ENCODE data around the gene ARHGAP4.

ARHGAP4 gene

DNA sequence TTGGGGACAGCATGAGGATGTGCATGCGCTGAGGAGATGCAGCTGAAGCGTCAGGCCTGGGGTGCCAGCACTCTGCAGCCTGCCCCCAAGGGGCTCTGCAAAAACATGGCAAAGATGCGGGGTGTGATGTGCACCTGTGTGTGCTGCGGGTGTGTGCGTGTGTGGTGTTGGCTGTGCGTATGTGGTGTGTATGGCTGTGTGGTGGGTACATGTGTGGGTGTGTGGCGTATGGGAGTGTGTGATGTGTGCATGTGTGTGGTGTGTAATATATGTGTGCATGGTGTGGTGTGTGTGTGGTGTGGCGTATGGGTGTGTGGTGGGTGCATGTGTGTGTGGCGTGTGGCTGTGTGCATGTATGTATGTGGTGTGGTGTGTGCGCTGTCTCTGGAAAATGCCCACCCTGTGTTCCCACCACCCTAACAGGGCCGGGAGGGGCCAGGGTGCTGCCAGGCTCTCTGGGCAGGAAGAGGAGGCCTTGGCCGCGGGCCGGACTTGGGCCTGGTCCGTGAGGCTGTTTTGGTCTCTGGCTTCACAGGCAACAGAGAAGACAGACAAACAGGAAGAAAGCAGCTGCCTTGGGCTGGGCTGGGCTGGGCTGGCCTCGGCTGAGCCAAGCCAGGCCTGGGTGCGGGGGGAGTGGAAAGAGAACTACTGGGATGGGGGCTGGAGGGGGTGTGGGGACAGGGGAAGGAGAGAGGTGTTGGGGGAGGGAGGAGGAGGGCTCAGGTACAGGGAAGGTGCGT is 22.7 kb downstream of the ARHGAP4 start:
- DNase-seq: no peak

DNA sequence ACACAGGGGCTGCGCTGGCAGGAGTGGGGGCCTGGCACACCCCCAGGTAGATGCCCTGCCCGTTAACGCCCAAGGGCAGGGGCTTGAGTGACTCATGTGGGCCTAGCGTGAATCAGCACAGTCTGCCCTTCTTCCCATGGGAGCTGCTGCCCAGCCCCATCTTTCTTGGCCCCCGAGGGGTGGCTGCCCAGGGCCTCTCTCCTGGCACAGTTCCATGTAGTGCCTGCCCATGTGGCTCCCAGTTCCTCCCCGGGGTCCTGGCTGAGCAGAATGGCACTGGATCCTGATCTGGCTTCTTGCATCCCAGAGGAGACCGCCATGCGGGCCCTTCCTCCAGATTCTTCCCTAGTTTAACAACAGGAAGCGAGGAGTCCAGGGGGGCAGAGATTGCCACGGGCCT is 23.7 kb downstream of the ARHGAP4 start:
- DNase-seq: no peak

DNA sequence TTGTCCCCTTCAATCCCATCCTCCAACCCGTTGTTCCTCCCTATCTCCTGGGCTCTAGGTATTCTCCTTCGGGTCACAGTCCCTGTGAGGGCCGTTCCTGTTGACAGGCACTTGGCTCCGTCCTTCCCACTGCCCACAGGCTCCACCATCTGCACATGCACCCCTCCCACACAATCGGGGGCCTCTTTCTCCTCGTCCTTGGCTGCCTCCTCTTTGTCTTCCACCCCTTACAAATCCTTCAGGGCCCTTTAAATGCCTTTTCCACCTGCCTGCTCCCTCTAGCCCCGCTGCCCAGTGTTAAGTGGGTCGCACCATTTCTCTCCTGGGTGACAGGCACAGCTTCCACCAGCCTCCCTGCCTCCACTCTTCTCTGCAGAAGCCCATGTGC is 24.3 kb downstream of the ARHGAP4 start:
- DNase-seq: no peak

DNA sequence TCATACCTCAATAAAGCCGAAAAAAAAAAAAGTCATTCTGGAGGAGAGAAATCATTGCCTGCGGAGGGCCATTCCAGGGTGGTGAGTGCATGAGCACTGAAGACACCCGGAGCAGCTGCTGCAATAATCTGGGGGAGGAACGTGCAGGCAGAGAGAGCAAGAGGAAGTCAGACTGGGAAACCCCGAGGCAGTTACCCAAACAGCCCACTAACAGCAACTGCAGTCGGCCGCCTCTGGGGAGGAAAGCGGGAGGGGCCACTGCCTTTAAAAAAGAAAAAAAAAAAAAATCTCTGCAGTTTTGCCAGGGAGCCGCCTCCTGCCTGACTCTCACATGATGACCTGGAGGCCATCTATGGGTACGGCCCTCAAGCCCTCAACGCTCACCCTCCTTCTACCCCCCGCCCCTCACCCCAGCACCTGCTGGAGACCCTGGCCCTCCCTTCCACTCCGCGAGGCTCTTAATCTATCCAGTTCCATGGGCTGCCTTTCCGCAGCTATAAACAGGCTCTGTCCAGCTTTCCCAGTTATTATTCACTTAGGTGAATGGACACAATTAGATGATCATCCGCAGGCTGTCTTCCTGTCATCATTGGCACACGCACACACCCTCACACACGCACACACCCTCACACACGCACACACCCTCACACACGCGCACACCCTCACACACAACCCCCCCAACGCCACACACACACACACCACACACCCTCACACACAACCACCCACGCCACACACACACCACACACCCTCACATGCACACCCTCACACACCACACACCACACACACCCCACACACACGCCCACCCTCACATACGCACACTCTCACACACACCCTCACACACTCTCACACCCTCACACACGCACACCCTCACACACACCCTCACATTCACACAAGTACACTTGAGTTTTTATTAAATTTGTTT is 25.0 kb downstream of the ARHGAP4 start:
- peak; percentile 46 to 50 for DNase-seq

DNA sequence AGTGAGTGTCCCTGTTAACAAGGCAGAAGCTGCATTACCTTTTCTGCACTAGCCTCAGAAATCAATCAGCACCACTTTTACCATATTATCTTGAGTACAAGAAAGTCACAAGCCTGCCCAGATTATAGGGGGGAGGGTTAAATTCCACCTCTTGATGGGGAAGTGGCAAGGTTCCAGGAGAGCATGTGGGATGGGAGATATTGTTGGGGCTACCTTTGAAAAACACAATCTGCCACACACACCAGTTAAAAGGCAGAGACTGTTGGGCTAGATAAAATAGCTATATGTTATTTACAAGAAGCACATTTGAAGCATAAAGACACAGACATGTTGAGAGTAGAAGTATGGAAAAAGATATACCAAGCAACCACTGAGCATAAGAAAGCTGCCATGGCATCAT is 28.2 kb downstream of the ARHGAP4 start:
- DNase-seq: no peak

DNA sequence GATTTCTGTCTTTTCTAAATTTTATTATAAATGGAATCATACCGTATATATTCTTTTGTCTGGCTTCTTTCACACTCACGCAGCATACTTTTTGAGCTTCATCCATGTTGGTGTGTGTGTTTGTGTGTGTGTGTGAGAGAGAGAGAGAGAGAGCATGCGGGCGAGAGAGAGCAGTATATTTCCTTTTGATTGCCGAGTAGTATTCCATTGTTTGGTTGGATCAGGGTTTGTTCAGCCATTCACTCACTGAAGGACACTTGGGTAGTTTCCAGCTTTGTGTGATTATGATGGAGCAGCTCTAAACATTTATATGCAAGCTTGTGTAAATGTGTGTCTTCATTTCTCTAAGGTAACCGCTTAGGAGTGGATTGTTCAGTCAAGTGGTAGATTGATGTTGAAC is 36.9 kb downstream of the ARHGAP4 start:
- no peak for DNase-seq

DNA sequence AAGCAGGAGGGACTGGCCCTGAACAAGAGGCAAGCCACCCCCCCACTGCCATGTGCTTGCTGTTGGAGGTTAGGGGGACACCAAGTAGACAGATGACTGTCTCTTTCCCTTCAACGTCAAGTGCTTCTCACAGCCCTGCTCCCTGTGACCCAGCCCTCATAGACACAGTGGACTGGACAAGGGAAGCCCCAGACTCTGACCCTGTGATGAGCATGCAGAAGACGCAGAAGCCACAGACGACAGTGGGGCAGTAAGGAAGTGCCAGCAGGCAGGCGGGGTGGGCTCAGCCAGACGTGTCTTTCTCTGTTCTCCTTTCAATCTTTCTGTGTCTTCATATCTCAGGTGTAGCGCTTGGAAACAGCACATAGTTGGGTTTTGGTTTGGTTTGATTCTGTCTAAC is 37.7 kb downstream of the ARHGAP4 start:
- DNase-seq: no peak

DNA sequence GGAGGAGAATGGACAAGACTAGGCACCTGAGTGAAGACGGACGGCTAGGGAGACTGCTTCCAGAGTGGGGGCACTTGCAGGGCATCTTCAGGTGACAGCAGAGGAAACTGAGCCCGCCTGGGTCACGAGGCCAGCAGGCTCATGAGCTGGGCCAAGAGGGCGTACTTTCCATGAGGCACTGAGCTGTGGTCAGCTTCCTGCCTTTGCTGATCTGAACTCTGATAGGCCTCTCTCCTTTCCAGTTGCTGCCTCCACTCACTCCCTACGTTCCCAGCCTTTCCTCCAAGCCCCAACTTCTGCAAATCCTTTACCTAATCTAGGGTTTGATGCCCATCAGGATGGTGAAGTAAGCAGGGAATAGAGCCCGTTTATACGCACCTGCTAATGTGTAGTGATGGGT is 38.7 kb downstream of the ARHGAP4 start:
- no peak for DNase-seq

DNA sequence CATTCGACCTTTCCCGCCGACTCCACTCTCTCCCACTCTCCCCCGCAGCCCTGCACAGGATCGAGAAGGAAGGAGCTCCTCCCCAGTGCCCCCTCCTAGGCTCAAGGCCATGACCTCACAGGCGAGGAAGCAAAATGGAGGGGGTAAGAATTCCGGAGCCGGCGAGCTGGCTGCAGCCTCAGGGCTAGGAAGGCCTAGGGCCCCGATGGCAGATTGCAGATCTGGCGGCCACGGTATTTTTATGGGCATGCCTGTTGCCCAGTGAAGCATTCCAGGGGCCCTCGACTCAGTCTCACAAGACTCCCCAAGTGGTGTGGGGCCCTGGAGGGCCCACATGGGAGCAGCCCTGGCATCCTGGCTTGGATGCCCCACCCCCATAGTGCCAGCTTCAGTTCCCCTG is 39.1 kb downstream of the ARHGAP4 start:
- DNase-seq: no peak

DNA sequence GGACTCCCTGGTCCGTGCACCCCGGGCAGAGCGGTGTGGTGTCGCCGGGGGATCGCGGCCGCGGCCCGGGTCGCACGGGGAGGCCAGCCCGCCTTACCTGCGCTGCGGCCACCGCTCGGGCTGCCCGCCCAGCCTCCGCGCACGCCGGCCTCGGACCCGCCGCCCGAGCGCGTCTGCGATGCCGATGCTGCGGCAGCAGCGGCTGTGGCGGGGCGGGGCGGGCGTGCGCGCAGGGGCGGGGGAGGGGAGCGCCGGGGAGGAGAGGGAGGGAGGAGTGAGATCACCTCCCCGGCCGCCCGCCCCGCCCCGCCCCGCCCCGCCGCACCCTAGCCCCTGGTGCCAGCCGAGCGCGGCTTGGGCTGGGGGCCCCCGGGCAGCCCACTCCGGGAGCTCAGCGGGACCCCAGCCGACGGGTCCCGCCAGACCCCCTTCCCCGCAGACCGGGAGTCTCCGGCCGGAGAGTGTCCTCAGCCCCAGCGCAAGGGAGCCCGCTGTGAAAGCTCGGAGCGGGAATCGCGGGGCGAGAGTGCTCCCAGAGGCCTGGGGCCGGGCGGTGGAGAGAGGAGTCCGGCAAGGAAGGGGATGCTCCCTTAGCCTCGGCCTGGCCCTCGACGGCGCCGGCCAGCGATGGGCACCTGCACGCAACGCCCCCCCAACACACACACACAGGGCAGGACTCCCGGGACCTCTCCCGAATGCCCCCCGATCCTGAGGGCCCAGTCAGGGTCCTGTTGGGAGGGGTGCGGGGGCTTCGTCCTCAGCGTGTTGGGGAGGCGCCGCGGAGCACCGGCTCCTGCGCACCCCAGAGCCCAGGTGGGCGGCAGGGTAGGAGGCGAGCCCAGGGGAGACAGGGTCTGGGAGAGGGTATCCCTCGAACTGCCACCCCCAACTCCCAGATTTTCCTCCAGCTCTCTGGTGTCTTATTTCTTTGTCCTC is 39.8 kb downstream of the ARHGAP4 start, which contains the start of gene L1CAM:
TSS of gene L1CAM (minus strand) at position 206 of the 936 bp plus-strand sequence. CDS start 10,337 bp downstream, outside the sequence.
- DNase-seq: peak; percentile 20 to 21

DNA sequence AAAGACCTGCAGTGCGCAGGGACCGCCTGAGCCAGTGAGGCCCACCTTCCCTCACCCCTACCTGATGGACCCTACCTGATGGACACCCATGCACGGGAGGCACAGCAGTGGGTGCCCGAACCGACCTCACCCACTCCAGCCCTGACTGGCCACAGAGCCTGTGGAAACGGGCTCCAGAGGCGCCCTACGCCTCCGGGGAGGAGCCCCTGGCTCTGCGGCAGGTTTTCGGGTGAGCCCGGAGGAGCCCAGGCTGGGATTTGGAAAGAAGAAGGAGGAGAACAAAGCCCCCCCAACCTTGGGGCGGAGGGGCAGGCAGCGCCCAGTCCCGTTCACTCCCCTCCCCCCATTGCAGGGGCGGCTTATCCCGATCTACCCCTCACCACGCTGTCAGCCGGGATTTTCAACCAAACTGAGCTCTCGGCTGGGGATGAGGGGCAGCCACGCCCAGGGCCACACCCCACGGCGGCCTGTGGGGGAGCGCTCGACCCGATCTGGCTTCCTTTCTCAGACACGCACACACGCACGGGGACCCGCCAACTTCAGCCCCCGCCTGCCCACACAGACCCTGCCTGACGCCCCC is 40.8 kb downstream of the ARHGAP4 start:
- DNase-seq: no peak

DNA sequence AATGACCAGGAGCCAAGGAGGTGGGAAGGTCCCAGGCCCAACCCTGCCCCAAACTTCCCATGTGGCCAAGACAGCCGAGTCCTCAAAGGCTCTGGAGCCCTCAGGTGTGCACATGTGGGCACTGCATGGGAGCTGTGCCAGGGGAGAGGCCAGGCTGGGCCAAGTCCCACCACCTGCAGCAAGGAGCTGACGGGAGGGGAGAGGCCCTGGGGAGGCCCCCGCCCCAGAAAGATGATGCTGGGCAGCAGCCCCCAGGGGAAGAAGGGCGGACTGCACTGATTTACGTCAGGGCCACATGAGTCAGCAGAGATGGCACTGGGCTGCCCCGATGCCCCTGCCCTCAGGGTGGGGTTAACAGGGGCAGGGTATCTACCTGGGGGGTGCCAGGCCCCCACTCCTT is 41.5 kb downstream of the ARHGAP4 start:
- DNase-seq: no peak

DNA sequence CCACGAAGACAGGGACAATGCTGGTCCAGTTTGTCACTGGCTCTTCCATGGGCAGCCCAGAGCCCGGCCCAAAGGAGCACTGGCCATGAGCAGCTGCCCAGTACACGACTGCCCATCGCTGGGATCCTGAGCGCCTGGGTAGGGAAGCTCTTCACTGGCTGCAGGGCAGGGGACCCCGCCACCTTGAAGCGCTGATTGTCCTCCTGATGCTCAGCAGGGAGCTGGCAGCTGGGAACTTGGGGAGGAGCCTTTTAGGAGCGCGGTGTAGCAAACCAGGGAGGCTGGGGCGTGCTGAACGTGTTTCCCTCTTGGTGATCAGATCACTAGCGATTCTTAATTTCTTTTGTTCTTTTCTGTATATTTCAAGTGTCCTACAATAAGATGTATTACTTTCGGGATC is 41.9 kb downstream of the ARHGAP4 start:
- DNase-seq: no peak

DNA sequence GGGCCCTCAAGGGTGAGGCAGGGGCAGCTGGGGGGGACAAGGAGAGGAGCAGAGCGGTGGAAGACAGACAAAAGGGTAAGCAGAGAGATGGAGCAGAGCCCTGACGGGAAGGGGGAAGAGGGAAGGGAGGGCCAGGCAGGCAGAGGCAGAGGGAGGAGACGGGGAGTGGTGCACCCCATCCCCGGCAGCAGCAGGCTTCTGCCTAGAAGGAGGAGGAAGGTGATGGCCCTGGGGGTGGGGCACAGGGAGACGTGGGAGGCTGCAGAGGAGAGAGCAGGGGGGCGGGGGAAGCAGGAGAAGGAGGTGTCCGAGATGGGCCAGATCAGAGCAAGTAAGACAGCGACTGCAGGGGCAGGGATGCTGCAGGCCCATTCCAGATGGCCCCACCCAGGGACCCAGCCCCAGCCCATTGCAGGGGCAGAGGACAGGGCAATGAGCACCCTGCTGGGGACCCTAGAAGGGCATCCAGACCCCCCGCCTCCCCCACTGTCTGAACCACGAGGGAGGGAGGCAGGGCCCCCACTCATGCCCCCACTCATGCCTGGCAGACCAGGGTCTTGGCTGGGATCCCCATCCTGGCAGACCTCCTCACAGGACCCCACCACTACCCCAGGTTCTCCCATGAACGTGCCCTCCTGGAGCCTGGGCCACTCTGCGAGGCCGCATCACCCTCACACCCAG is 42.8 kb downstream of the ARHGAP4 start:
- no peak for DNase-seq

DNA sequence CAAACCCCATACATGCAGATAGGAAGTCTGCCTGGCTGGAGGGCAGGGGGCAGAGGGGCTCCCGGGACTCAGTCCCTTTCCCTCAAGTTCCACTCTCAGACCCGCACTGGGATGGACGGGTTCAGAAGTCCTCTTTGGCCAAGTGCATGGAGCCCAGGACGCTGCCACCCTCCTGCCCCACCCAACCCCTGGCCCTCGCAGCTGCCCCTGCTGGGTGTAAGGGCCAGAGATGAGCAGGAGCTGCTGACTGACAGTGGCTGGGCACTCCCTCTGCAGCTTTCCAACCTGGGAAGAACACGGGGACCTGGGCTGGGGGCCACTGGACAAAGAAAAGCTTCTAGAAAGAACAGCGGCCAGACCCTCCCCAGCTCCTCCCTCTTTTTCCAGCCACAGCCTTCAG is 43.5 kb downstream of the ARHGAP4 start:
- no peak for DNase-seq

DNA sequence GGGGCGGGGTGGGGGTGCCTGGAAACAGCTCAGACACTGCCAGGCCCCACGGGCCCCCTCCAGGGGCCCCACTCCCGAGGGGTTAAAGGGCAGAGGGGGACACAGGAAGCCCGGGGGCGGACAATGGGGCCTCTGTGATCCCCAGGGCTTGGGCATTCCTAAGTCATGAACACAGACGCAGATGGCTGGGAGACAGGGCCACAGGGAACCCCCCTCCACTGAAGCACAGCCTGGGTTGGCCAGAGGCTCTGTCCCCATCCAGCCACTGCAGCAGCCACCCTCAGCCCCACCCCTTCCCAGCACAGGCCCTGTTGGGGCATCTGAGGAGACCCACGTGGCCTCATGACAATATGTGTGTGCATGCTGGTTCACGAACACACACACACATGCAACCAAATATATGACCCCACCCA is 44.0 kb downstream of the ARHGAP4 start:
- no peak for DNase-seq

DNA sequence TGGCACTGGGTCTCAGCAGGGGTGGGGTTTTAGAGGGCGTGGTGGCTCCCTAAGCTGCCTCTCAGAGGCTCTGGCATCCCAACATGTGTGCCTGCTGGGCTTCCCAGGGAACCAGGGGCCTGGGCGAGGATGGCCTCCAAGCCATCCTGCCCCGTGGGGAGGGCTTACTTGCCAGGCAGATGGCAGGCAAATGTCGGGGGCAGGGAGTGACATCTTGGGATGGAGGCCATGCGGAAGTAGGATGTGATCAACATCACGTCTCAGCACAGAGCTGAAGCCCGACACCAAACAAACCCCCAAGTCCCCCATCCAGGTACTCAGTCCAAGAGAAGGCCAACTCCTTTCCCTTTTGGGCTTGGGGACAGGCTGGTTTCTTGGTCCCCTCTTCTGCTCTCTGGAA is 44.8 kb downstream of the ARHGAP4 start:
- DNase-seq: no peak

DNA sequence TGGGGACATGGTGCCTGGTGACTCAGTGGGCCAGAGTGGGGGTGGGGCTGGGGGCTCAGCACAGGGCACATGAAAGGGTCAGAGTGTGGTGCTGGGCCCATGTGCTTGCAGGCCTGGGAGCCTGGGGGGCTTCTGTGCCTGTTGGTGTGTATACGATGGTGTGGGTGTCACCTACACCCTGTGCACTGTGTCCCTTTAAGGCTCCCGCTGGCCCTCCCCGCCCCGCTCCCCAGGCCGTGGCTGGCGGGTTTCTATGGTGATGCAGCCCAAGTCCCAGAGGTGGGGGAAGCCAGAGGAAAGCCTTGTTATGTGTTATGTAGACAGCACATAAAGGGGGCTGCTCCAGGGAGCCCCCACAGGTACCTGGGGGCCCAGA is 45.6 kb downstream of the ARHGAP4 start:
- DNase-seq: no peak

DNA sequence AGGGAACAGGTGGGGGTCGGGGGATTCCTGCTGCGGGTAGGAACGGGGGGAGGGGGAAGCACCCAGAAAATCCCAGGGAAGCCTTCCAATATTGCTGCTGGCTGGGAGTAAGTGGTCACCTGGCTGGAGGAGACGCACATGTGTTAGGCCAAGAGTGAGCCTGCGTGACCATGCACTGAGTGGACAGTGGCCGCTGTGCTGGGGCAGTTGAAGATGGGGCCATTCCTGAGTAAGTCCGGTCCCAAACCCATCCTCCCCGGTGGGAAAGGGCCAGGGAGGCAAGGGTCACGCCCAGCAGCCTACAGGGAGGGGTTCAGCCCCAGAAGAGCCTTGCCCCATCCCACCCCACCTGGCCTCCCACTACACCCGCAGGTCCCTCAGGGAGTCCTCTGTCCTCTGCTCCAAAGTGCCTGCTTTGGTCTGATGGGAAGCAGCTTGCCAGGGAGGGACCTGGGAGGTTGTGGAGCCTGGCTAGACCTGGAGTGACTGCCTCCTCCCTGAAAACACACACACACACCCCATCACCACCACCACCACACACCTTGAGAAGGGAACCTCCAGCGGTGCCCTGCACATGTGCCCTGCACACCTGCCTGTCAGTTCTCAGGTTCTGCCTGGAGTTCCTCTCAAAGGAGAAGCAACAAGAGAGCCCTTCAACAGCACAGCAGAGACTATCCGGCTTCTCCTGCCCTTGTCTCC is 46.2 kb downstream of the ARHGAP4 start:
- no peak for DNase-seq

DNA sequence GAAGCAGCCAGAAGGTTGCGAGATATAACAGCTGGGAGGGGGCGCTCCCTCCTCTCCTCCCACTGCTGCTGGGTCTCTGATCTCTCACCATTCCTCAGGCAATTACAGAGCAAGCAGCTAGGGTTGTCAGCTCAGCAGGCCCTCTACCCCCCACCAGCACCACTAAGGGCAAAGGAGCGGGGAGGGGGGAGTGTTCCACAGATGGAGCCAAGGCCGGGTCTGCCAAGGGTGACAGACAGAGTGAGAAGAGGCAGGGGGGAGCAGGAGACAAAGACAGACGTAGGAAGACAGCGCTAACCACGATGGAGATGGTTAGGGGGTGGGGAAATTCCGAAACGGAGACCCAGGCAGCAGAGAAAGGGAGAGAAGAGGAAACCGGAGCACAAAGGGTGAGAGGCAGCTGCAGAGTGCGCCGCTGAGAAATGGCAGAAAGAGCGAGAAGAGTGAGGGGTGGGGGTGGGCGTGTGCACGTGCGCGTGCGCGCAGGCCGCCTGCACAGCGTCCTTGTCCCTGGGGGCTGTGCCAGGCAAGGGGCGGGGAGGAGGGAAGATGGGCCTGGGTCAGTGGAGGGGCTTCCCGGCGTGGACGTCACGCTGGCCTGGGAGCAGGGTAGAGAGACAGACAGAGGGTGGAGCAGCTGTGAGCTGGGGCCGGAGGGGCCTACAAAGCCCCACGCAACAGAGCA is 47.0 kb downstream of the ARHGAP4 start:
- DNase-seq: no peak

DNA sequence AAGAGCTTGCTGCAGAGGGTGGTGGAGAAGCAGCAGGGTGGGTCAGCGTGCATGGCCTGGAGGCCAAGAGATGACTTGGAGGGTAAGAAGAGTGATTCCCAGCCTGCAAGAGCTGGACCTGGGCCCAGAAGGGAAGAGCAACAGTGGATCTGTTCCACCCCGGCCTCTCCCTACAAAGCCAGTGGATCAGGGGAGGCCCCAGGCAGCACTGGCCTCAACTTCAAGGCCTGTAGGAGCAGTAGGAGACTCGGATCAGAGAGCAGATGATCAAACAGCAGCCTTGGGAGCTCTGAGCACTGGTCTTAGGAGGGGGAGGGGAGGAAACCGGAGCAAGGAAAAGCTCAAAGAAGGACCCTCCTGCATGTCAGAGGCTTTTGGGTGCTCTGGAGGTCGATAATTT is 47.7 kb downstream of the ARHGAP4 start:
- DNase-seq: no peak

Data from activated CD4-positive, alpha-beta T cell treated with anti-CD3 and anti-CD28 coated beads, Interleukin-2, amount 50 U/mL, for 4 hours (primary cell).